Smooth muscle cell (in vitro differentiated cells): ENCODE measurements around the gene BRD1. TPM values are rescaled to one million over a fixed set of nuclear protein-coding genes. Genes with fewer than 3 reads are reported as not detected.

ENCODE experiments used
- DNase-seq: peaks from one replicate; lab custom pipeline; 2025; ENCODE audit not compliant: unreplicated experiment; lab: John Stamatoyannopoulos, UW
- H2AFZ ChIP-seq: fragments of 200-600 bp; sonication (generic); 2 replicates; pipeline ENCODE4 v1.6.0; 2016; ENCODE audit warnings: antibody characterized with exemption, low read depth, mild to moderate bottlenecking
- H3F3A ChIP-seq: fragments of 200-600 bp; sonication (generic); 2 replicates; pipeline ENCODE4 v1.6.0; 2017; ENCODE audit warnings: antibody characterized with exemption, low read depth
- H3K27ac ChIP-seq: fragments of 200-600 bp; sonication (generic); 2 replicates; pipeline ENCODE4 v1.5.1; 2016; ENCODE audit warnings: low read depth, mild to moderate bottlenecking
- H3K27me3 ChIP-seq: fragments of 200-600 bp; sonication (generic); 2 replicates; pipeline ENCODE4 v1.6.1; 2016; ENCODE audit warnings: low read depth, mild to moderate bottlenecking
- H3K36me3 ChIP-seq: fragments of 200-600 bp; sonication (generic); 2 replicates; pipeline ENCODE4 v1.5.1; 2016; ENCODE audit warnings: low read depth
- H3K4me1 ChIP-seq: fragments of 200-600 bp; sonication (generic); 2 replicates; pipeline ENCODE4 v1.5.1; 2016; ENCODE audit warnings: low read depth
- H3K4me2 ChIP-seq: fragments of 200-600 bp; sonication (generic); 2 replicates; pipeline ENCODE4 v1.6.0; 2016; ENCODE audit warnings: mild to moderate bottlenecking
- H3K4me3 ChIP-seq: fragments of 200-600 bp; sonication (generic); 2 replicates; pipeline ENCODE4 v1.5.1; 2016; ENCODE audit warnings: mild to moderate bottlenecking
- H3K79me2 ChIP-seq: fragments of 200-600 bp; sonication (generic); 2 replicates; pipeline ENCODE4 v1.6.0; 2016; ENCODE audit warnings: low read depth, mild to moderate bottlenecking
- H3K9ac ChIP-seq: fragments of 200-600 bp; sonication (generic); 2 replicates; pipeline ENCODE4 v1.6.0; 2016; ENCODE audit warnings: low read depth
- H3K9me3 ChIP-seq: fragments of 200-600 bp; sonication (generic); replicated peaks from 2 replicates; pipeline ENCODE4 v1.5.1; 2016; ENCODE audit warnings: low read depth
- H4K20me1 ChIP-seq: fragments of 200-600 bp; sonication (generic); 2 replicates; pipeline ENCODE4 v1.6.0; 2016; ENCODE audit warnings: low read depth
- WGBS: methylation state at CpG from one replicate; pipeline ENCODE4 v1.1.7; 2016; ENCODE audit warnings: low lambda C conversion rate; 5-methylcytosine and 5-hydroxymethylcytosine counted together
- polyA plus RNA-seq: library from polyadenylated mRNA; unstranded; fragments of >200 nt; fragmentation: Nextera tagmentation; extraction: Ambion mirVana; gene quantifications from 2 replicates; pipeline ENCODE4 v1.2.1, GENCODE V29; 2016
- total RNA-seq: library from RNA; depleted of rRNA; stranded (reverse); fragments of >200 nt; gene quantifications from 2 replicates; pipeline ENCODE4 v1.2.3, GENCODE V29; 2014
- TF ChIP-seq, protein P1 (sequence below): fragments of 200-600 bp; sonication (generic); IDR thresholded peaks from 2 replicates; pipeline ENCODE4 v1.5.1; 2017; ENCODE audit warnings: borderline replicate concordance, mild to moderate bottlenecking, antibody characterized with exemption; ENCODE audit not compliant: insufficient read depth, poor library complexity, severe bottlenecking

Gene BRD1
- total and polyA plus RNA-seq, 2 experiments from 2014 or later, result 15.0 to 20.5 TPM

GRCh38 chr22:49733631-49734030 lies 94.0 kb downstream of the BRD1 start:
- Histone ChIP-seq H3K4me3 (no peak overlapping the region), H3K27ac (no peak overlapping the region), H3K4me1 (no peaks in the 10 kb centered on the region), H3K36me3 (no peaks in the 10 kb centered on the region), H3K27me3 (peaks cover 6% of the 10 kb centered on the region), H3K79me2 (no peaks in the 10 kb centered on the region), H4K20me1 (no peaks in the 10 kb centered on the region), H3K9me3 (no peaks in the 10 kb centered on the region), H3F3A (no peaks in the 10 kb centered on the region), H3K4me2 (no peak overlapping the region), H2AFZ (no peak overlapping the region), H3K9ac (no peak overlapping the region)
- TF ChIP-seq, protein P1, sequence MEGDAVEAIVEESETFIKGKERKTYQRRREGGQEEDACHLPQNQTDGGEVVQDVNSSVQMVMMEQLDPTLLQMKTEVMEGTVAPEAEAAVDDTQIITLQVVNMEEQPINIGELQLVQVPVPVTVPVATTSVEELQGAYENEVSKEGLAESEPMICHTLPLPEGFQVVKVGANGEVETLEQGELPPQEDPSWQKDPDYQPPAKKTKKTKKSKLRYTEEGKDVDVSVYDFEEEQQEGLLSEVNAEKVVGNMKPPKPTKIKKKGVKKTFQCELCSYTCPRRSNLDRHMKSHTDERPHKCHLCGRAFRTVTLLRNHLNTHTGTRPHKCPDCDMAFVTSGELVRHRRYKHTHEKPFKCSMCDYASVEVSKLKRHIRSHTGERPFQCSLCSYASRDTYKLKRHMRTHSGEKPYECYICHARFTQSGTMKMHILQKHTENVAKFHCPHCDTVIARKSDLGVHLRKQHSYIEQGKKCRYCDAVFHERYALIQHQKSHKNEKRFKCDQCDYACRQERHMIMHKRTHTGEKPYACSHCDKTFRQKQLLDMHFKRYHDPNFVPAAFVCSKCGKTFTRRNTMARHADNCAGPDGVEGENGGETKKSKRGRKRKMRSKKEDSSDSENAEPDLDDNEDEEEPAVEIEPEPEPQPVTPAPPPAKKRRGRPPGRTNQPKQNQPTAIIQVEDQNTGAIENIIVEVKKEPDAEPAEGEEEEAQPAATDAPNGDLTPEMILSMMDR, result no peak
- no peak for DNase-seq
- WGBS, result 90% methylated on average over 7 of the region's 7 CpGs

DNA sequence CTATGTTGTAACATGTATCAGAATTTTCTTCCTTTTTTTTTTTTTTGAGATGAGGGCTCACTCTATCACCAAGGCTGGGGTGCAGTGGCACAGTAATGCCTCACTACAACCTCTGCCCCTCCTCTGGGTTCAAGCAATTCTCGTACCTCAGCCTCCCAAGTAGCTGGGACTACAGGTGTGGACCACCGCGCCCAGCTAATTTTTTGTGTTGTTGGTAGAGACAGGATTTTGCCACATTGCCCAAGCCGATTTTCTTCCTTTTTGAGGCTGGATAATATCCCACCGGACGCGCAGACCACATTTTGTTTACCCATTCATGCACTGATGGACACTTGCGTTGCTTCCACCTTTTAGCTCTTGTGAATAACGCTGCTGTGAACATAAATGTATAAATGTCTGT lies 97.0 kb downstream of the BRD1 start:
- H3K79me2 ChIP-seq, result no peaks in the 10 kb centered on the region
- no peaks in the 10 kb centered on the region for H3K36me3 ChIP-seq
- no peaks in the 10 kb centered on the region for H3F3A ChIP-seq
- H3K9ac ChIP-seq, result no peak overlapping the region
- no peaks in the 10 kb centered on the region for H3K9me3 ChIP-seq
- H3K27ac ChIP-seq, result no peak overlapping the region
- H3K4me3 ChIP-seq, result no peak overlapping the region
- no peak overlapping the region for H2AFZ ChIP-seq
- 94% methylated on average over 9 of the region's 9 CpGs for WGBS
- DNase-seq, result no peak
- peaks cover 35% of the 10 kb centered on the region for H3K27me3 ChIP-seq
- H3K4me2 ChIP-seq, result no peak overlapping the region
- no peaks in the 10 kb centered on the region for H3K4me1 ChIP-seq
- TF ChIP-seq, protein P1, result no peak
- no peaks in the 10 kb centered on the region for H4K20me1 ChIP-seq

GRCh38 chr22:49728570-49729271 lies 99.0 kb downstream of the BRD1 start:
- H3K4me1 ChIP-seq, result no peaks in the 10 kb centered on the region
- no peaks in the 10 kb centered on the region for H3K9me3 ChIP-seq
- H3K79me2 ChIP-seq, result no peaks in the 10 kb centered on the region
- peaks cover 55% of the 10 kb centered on the region for H3K27me3 ChIP-seq
- H2AFZ ChIP-seq, result no peak overlapping the region
- no peak for DNase-seq
- no peaks in the 10 kb centered on the region for H3K36me3 ChIP-seq
- H3K9ac ChIP-seq, result no peak overlapping the region
- H3K27ac ChIP-seq, result no peak overlapping the region
- H3K4me3 ChIP-seq, result no peak overlapping the region
- no peak overlapping the region for H3K4me2 ChIP-seq
- TF ChIP-seq, protein P1, result no peak
- no peaks in the 10 kb centered on the region for H4K20me1 ChIP-seq
- 85% methylated on average over 31 of the region's 31 CpGs for WGBS
- H3F3A ChIP-seq, result no peaks in the 10 kb centered on the region

DNA sequence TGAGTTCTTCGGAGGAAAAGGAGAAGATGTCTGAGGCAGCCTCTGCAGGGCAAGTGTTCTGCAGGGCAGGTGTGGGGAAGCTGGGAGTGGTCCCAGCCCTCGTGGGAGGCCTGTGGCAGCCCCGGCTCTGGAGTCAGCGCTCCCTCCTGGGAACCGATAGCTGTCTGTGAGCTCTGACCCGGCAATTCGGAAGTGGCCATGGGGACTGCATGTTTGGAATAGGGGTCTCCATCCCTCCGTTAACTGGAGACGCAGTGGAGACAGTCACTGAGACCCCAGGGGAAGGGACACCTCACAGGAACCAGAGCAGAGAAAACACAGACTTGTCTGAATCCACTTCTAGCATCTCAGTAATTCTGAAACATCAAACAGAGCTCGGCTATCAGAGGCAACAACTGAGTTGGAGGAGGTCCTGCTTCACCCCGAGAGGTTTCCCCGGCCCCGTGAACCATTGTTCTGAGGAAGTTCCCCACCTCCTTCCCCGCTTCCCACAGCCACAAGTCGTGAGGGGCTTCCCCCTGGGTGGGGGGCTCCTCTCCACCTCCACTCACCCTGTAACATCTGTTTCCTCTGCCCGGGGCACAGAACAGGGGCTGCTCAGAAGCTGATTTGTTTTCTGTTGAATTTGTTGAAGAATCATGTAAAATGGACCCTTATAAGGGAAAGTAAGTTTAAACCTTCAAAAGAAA lies 99.6 kb downstream of the BRD1 start:
- Histone ChIP-seq H3K79me2 (no peaks in the 10 kb centered on the region), H3F3A (no peaks in the 10 kb centered on the region), H3K36me3 (no peaks in the 10 kb centered on the region), H3K9ac (no peak overlapping the region), H3K27me3 (peaks cover 61% of the 10 kb centered on the region), H3K27ac (no peak overlapping the region), H3K4me3 (no peak overlapping the region), H2AFZ (no peak overlapping the region), H3K9me3 (no peaks in the 10 kb centered on the region), H3K4me1 (no peaks in the 10 kb centered on the region), H4K20me1 (no peaks in the 10 kb centered on the region), H3K4me2 (no peak overlapping the region)
- DNase-seq, result no peak
- 80% methylated on average over 16 of the region's 16 CpGs for WGBS
- TF ChIP-seq, protein P1, result no peak
